Measurements from ENCODE around the gene FOXO1.

FOXO1 gene

DNA sequence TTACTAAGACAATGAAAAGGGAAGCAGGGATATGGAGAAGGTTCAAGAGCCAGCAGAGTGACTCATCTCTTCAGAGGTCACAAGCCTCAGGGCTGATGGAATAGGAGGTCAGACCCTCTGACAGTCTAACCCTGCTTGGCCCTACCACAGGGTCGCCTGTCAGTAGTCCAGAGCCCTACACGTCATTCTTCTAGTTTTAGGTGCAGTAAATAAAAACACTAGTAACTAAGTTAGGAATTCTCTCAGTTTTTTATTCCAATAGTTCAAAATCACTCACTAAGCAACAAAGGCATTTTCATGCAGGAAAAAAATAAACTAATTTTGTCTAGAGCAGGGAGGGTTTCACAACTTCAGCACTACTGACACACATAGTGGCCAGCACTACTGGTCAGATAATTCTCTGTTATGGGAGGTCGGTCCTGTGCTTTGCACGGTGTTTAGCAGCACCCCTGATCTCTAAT is 27.2 kb downstream of the FOXO1 start:
- DNase-seq (ENCODE audit: low read depth, low spot score), result no peak

DNA sequence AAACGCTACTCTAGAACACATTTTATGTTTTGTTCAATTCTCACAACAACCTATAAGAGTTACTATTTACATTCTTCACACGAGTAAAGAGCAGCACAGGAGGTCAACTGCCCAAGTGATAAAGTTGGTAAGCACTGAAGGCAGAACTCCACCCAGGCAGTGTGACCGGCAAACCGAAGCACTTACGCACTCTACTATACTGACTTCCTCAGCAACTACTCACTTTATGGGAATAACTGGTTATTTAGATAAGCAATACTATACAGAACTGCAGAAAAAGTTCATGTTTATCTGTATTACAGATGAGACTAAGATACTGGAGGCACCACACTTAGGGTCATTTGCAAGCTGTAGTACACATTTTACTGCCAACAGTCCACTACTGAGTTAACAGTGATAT is 28.8 kb downstream of the FOXO1 start:
- DNase-seq (ENCODE audit: low read depth, low spot score), result no peak

DNA sequence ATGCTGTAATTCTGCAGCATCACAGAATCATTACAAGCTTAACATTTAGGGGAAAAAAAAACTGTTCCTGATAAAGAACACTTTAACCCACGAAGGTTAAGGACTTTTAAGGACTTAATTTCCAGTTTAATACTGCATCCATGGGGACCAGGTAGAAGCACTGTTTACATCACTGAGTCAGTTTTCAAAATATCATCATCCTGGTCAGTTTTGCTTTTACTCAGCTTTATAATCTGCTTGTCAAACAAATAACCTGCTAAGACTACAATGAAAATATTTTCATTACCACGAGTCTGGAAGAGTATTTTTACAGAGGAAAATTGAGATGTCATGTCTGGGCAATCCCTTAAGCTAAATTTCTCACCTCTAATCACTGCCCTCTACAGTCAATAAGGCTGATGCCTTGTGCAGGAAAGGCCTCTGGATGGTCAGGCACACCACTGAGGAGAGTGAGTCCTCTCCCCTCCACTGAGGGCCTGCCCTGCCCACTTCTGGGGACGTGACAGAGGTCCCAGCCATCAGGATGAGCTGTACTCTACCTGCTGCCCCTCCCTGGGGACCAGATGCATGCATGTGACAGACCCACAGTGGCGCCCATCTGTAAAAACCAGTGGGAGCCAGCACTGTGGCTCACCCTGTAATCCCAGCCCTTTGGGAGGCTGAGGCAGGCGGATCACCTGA is 31.0 kb downstream of the FOXO1 start:
- no peak for DNase-seq (ENCODE audit: low read depth, low spot score)

DNA sequence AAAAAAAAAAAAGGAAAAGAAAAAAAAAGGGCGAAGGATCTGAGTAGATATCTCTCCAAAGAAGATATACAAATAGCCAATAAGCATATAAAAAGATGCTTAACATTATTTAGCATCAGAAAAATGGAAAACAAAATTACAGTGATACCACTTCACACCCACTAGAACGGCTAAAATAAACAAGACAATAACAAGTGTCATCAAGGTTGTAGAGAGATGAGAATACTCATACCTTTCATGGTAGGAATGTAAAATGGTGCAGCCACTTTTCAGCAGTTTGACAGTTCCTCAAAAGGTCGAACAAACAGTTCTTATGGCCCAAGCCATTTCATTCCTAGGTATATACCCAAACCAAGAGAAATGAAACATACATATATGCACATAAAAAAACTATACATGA is 33.5 kb downstream of the FOXO1 start:
- no peak for DNase-seq (ENCODE audit: low read depth, low spot score)

DNA sequence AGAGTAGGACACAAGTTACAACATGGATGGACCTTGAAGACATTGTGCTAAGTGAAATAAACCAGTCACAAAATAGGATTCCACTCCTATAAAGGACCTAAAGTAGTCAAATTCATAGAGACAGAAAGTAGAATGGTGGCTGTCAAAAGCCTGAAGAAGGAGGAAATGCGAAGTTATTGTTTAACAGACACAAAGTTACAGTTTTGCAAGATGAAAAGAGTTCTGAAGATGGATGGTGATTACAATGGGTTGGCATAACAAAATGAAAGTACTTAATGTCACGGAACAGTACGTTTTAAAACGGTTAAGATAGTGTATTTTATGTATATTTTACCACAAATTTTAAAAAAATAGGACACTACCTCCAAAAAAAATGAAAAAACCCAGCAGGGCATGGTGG is 34.8 kb downstream of the FOXO1 start:
- DNase-seq (ENCODE audit: low read depth, low spot score), result no peak

DNA sequence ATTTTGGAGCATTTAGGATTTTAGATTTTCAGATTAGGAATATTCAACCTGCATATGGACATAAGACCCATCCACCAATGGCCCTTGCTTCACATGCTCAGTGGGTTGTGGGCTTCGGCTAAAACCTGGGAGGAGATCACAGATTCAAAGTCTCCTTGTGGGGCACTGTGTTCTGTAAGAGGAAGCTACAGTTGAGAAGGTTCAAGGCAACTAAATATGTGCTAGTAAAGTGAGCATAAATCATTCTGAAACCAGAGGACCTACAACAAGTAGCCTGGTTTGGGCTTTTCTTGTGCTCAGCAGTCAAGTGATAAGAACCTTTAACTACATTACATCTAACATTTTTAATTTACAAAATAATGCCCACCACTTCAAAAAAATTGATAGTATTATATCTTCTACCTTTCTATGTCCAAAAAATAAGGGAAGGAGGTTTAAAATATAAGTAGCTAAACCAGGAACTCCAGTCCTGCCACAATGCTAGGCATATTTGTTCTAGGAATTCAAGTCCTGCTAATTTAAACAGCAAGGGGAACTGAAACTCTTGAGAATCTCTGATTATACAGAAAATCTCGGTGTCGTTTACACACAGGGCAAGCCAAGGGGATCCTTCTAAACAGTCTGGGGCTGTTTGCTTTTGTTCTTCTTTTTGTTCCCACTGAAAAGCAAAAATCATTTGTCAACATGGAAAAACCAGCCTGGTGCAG is 36.6 kb downstream of the FOXO1 start:
- DNase-seq (ENCODE audit: low read depth, low spot score), result no peak

DNA sequence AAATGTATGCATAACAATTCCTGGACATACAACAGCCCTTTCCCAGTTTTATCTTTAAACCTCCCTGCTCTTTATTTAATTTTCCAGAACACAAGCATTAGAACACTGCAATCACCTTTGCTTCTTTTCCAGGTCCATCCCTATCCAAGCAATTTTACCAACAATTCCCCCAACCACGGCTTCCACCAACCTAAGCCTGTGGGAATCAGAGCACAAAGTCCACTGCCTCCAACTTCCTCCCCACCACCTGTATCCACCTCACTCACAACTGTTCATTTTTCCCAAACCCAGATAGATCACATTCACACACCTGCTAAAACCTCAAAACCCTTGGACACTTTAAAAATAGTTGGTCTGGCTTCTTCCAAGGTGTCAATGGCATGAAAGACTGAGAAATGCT is 39.5 kb downstream of the FOXO1 start:
- DNase-seq (ENCODE audit: low read depth, low spot score), result no peak

DNA sequence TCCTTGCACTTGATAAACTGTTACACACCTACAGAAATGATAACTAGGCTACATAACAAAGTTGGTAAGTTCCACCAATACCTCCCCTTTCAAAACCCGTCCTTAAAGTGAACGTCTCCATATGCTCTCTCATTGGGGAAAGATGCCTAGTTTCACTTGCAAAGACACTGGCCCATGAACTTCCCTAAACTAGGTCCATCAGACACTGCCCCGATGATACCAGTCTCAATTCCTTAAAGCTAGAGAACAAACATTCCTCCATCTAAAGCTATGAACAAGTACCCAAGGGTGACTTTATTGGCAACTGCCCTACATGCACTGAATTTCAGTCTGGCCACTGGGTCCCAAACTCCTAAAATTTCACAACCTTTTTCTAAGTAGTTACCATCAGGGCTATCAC is 39.9 kb downstream of the FOXO1 start:
- DNase-seq (ENCODE audit: low read depth, low spot score), result no peak

DNA sequence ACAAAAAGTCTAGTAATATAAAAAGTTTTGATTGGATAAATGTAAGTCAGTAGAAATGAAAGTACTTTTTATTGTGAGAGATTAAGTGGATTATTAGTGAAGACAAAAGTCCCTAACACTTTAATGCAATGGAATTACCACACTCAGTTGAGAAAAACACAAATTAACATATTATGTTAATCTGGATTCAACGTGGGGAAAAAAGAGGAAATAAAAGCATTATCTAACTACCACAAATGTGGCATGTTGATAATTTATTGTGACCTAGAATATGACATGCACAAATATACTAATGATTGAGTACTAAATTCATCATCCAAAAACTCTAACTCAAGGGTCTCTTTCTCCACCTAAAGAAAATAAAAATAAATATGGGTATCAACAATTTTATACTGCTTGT is 41.5 kb downstream of the FOXO1 start:
- DNase-seq (ENCODE audit: low read depth, low spot score), result no peak

DNA sequence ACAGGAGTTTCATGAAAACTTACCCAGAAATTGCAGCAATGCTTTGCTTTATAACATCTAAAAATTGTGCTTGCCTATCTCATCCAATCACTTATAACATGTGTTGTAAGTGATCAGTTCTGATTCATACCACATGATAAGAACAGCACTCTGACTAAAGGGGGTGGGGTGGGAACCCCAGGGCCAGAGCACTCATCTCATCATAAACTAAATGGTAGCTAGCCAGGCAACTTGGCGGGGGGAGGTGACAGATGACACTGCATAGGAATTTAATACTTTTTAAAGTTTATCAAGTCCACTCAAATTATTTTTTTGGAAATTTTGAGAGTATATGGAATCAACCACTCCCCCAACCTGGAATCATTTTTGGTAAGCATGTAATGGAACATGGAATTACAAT is 42.1 kb downstream of the FOXO1 start:
- no peak for DNase-seq (ENCODE audit: low read depth, low spot score)

DNA sequence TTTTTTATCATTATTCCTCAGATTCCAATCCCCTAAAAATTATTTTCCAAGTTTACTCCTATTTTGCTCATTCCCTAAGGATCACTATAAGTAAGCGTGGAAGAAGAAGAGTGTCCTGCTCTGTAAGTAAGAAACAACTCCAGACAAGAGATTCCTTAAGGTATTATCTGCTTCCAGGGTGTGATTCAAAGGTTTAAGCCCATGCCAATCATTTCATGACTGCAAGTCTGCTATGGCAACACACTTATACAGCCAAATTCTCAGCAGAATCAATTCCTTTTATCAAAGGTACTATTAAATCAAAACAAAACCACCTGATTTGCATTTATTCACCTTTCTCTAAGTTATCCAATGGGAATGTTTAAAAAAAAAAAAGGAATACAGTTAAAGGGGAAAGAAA is 43.7 kb downstream of the FOXO1 start:
- no peak for DNase-seq (ENCODE audit: low read depth, low spot score)

DNA sequence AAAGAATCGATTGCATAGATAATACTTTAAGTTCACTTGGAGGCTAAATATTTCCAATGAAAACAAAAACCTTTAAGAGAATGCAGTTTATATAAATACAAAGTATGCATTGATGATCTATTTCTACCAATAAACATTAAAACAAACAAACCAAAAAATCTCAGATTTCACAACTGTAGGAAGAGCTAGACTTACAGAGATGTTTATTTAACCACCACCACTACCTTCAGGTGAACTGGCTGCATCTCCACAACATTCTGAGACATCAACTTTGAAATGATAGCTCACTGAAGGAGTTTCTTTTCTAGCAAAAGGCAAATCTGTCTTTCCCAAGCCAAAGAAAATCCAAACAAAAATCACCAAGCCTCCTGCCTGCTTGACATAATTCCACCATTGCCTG is 44.2 kb downstream of the FOXO1 start:
- DNase-seq (ENCODE audit: low read depth, low spot score), result no peak

DNA sequence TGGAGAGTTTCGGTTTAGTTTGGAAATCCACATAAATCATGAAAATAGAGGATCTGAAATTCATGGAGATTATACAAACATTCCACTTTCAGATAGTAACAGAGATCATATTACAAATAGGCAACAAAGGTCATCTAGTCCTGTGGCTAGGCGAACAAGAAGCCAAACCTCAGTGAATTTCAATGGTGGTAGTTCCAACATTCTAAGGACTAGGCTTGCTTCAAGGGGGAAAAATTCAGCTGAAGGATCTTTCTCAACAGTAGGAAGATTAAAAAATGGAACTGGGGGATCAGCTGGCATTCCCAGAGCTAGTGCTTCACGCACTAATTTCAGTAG is 47.0 kb downstream of the FOXO1 start:
- DNase-seq (ENCODE audit: low read depth, low spot score), result no peak

DNA sequence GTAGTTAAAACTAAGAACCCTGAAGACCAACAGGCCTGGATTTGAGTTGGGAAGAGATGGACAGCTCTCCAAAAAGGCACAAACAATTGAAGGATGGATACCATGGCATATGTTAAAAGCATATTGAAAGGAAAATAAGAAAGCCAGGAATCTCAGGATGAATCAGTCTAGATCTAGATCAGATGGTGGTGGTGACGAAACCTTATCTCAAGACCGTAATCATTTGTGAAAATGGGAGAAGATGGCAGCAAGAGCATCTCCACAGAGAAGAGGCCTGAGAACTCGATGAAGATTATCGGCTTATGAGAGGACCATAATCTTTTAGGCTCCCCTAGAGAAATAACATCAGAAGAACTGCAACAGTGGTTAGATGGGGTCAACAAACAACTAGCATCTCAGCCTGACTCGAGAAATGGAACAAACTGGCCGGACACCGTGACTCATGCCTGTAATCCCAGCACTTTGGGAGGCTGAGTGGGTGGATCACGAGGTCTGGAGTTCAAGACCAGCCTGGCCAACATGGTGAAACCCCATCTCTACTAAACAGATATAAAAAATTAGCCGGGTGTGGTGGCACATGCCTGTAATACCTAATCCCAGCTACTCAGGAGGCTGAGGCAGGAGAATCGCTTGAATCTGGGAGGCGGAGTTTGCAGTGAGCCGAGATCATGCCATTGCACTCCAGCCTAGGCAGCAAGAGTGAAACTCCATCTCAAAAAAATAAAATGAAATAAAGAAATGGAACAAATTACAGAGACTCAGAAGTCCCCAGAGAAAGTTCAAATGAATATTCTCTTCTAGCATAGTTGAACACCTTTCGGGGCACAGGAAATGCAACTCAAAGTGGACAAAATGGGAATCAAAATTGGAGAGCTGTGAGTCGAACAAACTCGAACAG is 47.6 kb downstream of the FOXO1 start:
- DNase-seq (ENCODE audit: low read depth, low spot score), result no peak

DNA sequence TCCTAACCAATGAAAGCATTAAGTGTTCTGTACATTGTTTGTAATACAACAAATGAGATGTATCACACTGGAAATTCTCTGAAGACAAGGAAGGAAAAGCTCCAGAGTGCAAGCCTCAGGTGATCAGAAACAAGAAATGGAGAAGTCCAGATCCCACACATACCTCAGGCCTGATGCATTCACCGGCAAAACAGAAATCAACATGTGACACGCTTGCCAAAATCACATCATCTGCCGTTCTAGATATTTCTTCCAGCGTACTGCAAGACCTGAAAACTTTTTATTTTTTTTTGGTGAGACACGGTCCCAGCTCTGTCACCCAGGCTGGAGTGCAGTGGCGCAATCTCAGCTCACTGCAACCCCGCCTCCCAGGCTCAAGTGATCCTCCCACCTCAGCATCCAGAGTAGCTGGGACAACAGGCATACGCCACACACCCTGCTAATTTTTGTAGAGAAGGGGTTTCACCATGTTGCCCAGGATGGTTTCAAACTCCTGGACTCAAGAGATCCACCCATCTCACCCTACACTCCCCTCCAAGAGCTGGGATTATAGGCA is 48.6 kb downstream of the FOXO1 start:
- DNase-seq (ENCODE audit: low read depth, low spot score), result no peak

DNA sequence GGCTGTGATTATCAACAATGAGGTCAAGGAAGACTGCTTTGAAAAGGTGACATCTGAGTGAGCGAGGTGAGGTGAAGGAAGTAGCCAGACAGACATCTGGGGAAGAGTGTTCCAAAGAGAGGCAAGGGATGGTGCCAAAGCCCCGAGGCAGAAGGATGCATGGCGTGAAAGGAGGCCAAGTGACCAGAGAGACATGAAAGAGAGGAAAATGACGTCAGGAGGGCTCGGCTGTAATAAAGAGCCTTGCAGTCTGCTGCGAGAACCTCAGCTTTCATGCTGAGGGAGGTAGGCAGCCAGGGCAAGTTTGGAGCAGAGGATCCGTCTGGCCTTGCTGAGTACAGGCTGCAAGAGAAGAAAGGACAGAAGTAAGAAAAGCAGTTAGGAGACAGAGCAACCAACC is 50.8 kb downstream of the FOXO1 start:
- DNase-seq (ENCODE audit: low read depth, low spot score), result no peak

DNA sequence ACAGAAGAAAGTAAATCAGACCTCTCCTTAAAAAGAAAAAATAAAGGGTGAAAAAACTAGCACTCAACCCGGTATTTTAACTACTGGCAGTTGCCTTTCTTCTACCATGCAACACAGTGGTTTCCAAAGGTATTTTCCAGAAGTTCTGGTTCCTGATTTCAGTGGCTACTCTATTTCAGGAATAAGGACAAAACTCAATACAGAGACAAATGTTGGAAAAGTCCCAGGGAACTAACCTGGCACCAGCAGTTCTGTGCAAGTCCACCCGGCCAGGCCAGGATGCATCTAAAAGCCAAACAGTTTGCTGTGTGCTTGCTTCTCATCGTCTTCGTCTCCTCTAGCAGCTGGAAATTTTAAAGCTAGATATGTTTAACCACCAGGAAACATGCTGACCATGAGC is 52.5 kb downstream of the FOXO1 start:
- no peak for DNase-seq (ENCODE audit: low read depth, low spot score)

DNA sequence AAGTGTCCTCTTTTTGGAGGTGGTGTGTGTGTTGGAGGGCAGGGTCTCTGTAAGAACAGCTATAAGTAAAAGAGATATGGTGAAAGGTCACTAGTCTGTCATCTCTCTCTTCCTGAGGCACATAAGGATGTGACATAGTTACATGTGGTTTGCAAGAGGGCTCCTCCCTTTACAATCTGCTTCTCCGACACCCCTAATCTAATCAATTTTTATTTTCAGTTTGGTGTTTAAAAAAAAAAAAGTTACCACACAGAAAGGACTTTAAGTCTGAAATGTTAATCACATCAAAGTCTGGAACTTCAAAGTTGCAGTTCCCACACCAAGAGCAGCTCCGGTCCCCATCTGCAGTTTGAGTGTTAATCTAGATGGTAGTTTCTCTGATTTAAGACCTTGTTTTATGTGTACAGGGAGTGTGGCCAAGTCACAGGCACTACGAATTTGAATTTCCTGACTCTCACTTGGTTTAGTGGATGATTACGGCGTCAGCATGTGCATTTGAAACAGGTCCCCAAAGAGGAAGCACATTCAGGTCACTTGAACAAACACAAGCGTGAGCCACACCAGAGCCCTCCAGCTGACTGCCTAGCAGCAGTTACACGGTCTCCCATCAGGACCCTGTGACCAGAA is 53.1 kb downstream of the FOXO1 start:
- DNase-seq (ENCODE audit: low read depth, low spot score), result no peak

DNA sequence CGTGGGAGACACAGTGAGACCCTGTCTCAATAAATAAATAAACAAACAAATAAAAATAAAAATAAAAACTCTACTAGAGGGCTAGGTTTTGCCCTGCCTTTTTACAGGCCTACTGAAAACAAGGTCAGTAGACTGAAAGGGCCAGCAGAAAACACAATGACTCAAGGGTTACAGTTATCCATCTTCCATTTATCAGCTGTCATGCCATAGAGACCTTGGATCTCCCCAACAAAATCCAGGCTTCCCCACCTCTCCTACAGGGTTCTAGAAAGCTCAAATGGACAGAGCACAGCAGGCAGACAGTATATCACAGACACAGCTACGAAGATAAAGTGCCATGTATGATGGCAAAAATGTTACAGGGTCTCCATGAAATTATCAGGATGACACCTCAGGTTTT is 54.4 kb downstream of the FOXO1 start:
- DNase-seq (ENCODE audit: low read depth, low spot score), result no peak

DNA sequence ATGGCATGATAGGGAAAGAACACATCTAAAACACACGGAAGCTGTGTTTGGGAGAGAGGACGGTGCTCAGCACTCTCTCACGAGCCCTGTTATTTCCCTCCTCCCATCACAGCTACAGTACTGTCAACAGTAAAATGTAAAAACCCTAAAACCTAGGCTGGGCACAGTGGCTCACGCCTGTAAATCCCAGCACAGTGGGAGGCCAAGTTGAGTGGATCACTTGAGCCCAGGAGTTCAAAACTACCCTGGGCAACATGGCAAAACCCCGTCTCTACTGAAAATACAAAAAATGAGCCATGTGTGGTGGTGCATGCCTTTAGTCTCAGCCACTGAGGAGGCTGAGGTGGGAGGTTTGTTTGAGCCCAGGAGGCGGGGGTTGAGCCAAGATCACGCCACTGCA is 54.8 kb downstream of the FOXO1 start:
- DNase-seq (ENCODE audit: low read depth, low spot score), result no peak

DNA sequence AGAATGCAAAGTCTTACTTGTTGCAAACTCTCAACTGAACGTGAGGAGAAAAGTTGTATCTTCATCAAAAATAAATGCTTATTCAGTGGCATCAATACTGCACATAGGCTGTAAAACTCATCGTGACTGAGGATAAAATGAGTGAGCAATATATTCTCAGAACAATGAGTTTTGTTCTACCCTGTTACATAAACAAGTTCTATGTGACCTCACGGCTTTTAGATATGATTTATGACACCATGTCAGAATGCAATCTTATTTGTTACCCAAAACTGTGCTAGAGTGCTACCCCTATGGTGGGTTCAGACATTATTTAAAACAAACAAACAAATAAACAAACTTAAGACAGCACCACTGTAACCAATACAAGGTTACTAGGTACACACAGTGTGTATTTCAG is 55.4 kb downstream of the FOXO1 start:
- DNase-seq (ENCODE audit: low read depth, low spot score), result no peak

All from iPS DF 19.7 (cell line).